Measurements from ENCODE around the gene RAD9A. TPM values are rescaled to one million over a fixed set of nuclear protein-coding genes. Genes with fewer than 3 reads are reported as not detected.
A peak's percentile ranks its signal among the peaks of the same experiment; 100 is the strongest.

Gene RAD9A
- total and polyA plus RNA-seq, 9 of the 15 experiments (the other 6 are each of a cell fraction or from before 2014, with no cell fraction given), result 1.4 to 41.2 (median 16.1) TPM

DNA sequence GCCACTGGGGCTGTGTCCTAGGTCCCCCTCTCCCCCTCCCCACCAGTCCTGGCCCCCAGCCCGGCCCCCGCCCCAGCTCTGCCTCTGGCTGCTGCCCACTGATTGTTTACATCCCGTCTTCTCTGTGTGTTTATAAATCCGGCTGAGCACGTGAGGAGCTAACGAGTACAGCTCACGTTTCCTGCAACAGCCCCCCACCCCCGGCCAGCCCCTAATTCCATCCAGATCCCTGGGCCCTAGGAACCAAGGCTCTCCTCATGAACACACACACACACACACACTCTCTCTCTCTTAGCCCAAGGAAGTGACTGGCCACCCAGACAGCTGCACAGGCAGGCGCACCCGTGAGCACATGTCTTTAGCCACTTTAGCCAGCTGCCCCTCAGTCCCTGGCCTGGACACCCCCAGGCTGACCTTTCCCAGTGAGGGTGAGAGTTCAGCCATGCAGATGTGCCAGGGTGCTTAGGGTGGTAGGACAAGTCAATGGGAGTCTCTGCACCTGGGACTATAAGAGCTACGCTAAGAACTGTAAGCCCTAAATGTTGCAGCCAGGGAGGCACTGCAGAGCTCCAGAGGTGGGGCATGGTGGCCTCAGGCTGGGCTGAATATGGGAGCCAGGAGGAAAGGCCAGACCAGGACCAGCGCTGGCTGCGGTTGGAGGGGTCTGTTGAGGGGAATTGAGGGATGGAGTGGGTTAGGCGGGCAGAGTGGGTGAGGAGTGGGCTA, 21.3 kb upstream of the RAD9A start:
- CTCF ChIA-PET (ENCODE audit: low intra/inter-chr PET ratio), result no interaction called here
- ATAC-seq, result no peak
- Histone ChIP-seq H3K9me3 (replicated peaks; ENCODE audit: control insufficient read depth, insufficient read depth, low read depth, low read length) (no peaks in the 10 kb centered on the region), H4K20me1 (replicated peaks; ENCODE audit: control insufficient read depth, insufficient read depth, low read length) (no peaks in the 10 kb centered on the region), H3K4me1 (replicated peaks in 1 of 2; ENCODE audit: control insufficient read depth in 2 of 2, insufficient read depth in 2 of 2, low read length in 2 of 2) (peaks cover 45 to 73% of the 10 kb centered on the region in 2 experiments), H3K9ac (ENCODE audit: insufficient read depth in 1 of 2, low read depth in 2 of 2, low read length in 2 of 2) (peak overlapping the region in 1 of 2 experiments; percentile 86; a peak in 2 of 4 replicates), H2AFZ (ENCODE audit: low read depth, low read length) (no peak overlapping the region), H3K27me3 (ENCODE audit: control insufficient read depth in 2 of 2, insufficient read depth in 2 of 2, low read length in 2 of 2) (no peaks in the 10 kb centered on the region), H3K36me3 (ENCODE audit: control insufficient read depth, insufficient read depth, low read length) (no peaks in the 10 kb centered on the region), H3K9me1 (ENCODE audit: control insufficient read depth, insufficient read depth, low read length) (no peaks in the 10 kb centered on the region), H3K4me3 (no peak overlapping the region), H3K27ac (ENCODE audit: extremely low read depth, low read depth, low read length) (peak overlapping the region; percentile 40; the same call in 1 of the 3 replicates), H3K79me2 (ENCODE audit: control insufficient read depth, insufficient read depth, low read length) (peaks cover 39% of the 10 kb centered on the region; the same call in 2 of the 3 replicates), H3K4me2 (ENCODE audit: insufficient read depth, low read length) (no peak overlapping the region; the same call in 1 of the 2 replicates)
- 50% methylated on average over 12 of the region's 14 CpGs for WGBS (ENCODE audit: insufficient coverage, low coverage, missing lambda C conversion rate)
- intact Hi-C loops (cut with micrococcal nuclease), result no loop called here
- no TSS peak for BruUV-seq (replicated peaks)
- in situ Hi-C loops (cut with MboI), result no loop called here
- no peak for DNase-seq (ENCODE audit: extremely low read depth in 1 of 4, low spot score in 3 of 4)
- no peak for FAIRE-seq
- POLR2A ChIA-PET, result interaction anchor here (0.7 to 3.0 kb wide), 8 partner anchors 8 to 35 kb away, joined by 3 to 10 read pairs (median 5); partner anchors contain the start of gene POLD4
- TF ChIP-seq DMBX1 (CRISPR knock-in tag; IDR thresholded peaks at IDR 0.05; ENCODE audit: borderline replicate concordance) (no peak), BACH1 (tag; IDR thresholded peaks at IDR 0.05) (no peak), MYBL2 (IDR thresholded peaks at IDR 0.05; ENCODE audit: low read depth) (no peak), MYBL2 (CRISPR knock-in tag; IDR thresholded peaks at IDR 0.05; ENCODE audit: borderline replicate concordance) (no peak), FOXA3 (CRISPR knock-in tag; conservative IDR thresholded peaks at IDR 0.05 in 1 of 2, IDR thresholded peaks at IDR 0.05 in 1 of 2) (0 out of 4 replicates have a peak, but pooled peaks of 1 of the 2 experiments have one; percentile 32), MAX (CRISPR knock-in tag; IDR thresholded peaks at IDR 0.05) (peak; percentile 23; the same call in 1 of the 2 replicates), ZNF76 (CRISPR knock-in tag; IDR thresholded peaks at IDR 0.05; ENCODE audit: borderline replicate concordance) (no peak), ARID4B (CRISPR knock-in tag; IDR thresholded peaks at IDR 0.05) (0 out of 2 replicates have a peak, but pooled peaks have one; percentile 17), POLR2AphosphoS5 (IDR thresholded peaks at IDR 0.05; ENCODE audit: control insufficient read depth, insufficient read depth, low read depth, low read length) (0 out of 2 replicates have a peak, but pooled peaks have one; percentile 20), NCOR1 (IDR thresholded peaks at IDR 0.05) (no peak), PRMT5 (CRISPR knock-in tag; IDR thresholded peaks at IDR 0.05) (no peak), ATF3 (IDR thresholded peaks at IDR 0.05) (no peak), ATF3 (CRISPR knock-in tag; conservative IDR thresholded peaks at IDR 0.05) (no peak), BHLHE40 (IDR thresholded peaks at IDR 0.05; ENCODE audit: low read length) (peak; percentile 37; the same call in 1 of the 2 replicates), ZBTB7A (IDR thresholded peaks at IDR 0.05; ENCODE audit: borderline replicate concordance, control insufficient read depth, low read depth, low read length) (peak; percentile 57; the same call in 1 of the 2 replicates), ZNF41 (CRISPR knock-in tag; conservative IDR thresholded peaks at IDR 0.05) (no peak)
